ENCODE data around the gene FSD1L.

Gene FSD1L

DNA sequence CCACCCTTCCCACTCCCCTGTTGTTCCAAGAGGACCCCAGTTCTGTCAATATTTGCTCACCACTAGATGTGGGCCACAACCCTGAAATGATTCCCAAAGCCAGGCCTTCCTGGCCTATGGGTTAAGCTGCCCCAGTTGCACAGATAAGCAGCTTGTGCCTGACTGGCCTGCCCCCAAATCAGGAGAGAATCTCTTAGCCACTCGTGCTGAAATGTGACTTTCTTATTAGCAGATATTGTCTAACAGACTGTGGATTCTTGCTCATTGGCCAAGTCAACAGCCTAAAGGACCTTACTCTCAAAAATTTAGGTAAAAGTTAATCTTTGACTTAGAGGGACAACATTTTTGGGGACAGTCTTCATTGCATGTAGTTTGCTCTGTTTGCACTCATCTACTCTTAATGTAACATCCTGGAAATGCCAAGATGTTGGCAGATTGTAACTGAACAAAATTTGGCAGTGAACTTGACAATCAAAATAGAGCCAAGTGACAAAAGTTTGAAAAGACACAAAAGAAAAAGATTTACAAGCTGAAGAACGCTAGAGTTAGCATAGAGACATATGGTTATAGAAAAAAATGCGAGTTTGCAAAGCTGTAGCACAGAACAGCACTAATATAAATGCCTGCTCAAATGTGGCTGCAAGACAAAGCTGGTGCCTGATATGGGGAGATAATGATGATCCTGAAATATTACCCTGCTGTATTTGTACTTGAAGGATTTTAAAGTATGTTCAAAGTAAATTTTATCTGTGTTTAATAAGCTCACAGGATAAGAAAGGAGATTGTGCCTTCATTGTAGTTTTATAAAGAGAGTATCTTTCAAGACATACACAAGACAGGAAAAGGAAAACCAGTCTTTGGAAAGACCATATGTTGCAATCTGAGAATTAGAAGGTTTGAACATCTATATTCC lies 29.0 kb upstream of the FSD1L start:
- Histone ChIP-seq H3K9me3 (no peaks in the 10 kb centered on the region), H3K4me1 (ENCODE audit: control insufficient read depth in 1 of 2, insufficient read depth in 1 of 2, low read depth in 1 of 2, low read length in 1 of 2) (peaks cover 18 to 28% of the 10 kb centered on the region in 2 experiments), H3K36me3 (no peaks in the 10 kb centered on the region), H3K27ac (peak overlapping the region; percentile 53), H3K4me3 (ENCODE audit: low read depth in 1 of 2, low read length in 1 of 2) (no peak overlapping the region), H3K27me3 (no peaks in the 10 kb centered on the region)
- no peak for TF ChIP-seq CTCF (IDR thresholded peaks at IDR 0.05)

GRCh38 chr9:105419816-105420597 lies 27.8 kb upstream of the FSD1L start:
- TF ChIP-seq CTCF (IDR thresholded peaks at IDR 0.05): no peak
- H3K9me3 ChIP-seq: no peaks in the 10 kb centered on the region
- no peaks in the 10 kb centered on the region for H3K27me3 ChIP-seq
- no peaks in the 10 kb centered on the region for H3K36me3 ChIP-seq
- H3K4me3 ChIP-seq (ENCODE audit: low read depth in 1 of 2, low read length in 1 of 2): no peak overlapping the region
- peaks cover 18 to 28% of the 10 kb centered on the region in 2 experiments for H3K4me1 ChIP-seq (ENCODE audit: control insufficient read depth in 1 of 2, insufficient read depth in 1 of 2, low read depth in 1 of 2, low read length in 1 of 2)
- H3K27ac ChIP-seq: peak overlapping the region; percentile 53

DNA sequence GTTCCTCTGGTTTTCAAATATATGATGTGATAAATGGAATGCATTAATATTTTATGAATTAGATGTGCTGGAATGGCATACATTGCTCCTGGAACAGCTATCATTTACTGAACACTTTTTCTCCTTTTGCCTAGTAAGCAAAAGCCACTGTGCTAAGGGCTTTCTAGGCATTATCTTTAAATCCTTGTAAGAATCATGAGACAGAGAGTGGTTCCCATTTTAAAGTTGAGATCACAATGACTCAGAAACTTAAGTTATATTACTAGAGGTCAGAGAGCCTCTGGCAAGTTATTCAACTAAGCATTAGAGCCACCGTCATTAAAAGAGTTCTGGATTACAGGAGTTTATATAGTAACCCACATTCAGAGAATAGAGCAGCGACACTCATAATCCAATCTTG lies 26.7 kb upstream of the FSD1L start:
- Histone ChIP-seq H3K27ac (no peak overlapping the region), H3K4me3 (ENCODE audit: low read depth in 1 of 2, low read length in 1 of 2) (no peak overlapping the region), H3K9me3 (no peaks in the 10 kb centered on the region), H3K36me3 (no peaks in the 10 kb centered on the region), H3K4me1 (ENCODE audit: control insufficient read depth in 1 of 2, insufficient read depth in 1 of 2, low read depth in 1 of 2, low read length in 1 of 2) (peaks cover 18 to 25% of the 10 kb centered on the region in 2 experiments), H3K27me3 (no peaks in the 10 kb centered on the region)
- no peak for TF ChIP-seq CTCF (IDR thresholded peaks at IDR 0.05)

GRCh38 chr9:105421864-105422263 lies 26.0 kb upstream of the FSD1L start:
- H3K27ac ChIP-seq: no peak overlapping the region
- H3K36me3 ChIP-seq: no peaks in the 10 kb centered on the region
- no peaks in the 10 kb centered on the region for H3K27me3 ChIP-seq
- H3K9me3 ChIP-seq: no peaks in the 10 kb centered on the region
- no peak for TF ChIP-seq CTCF (IDR thresholded peaks at IDR 0.05)
- peaks cover 18 to 25% of the 10 kb centered on the region in 2 experiments for H3K4me1 ChIP-seq (ENCODE audit: control insufficient read depth in 1 of 2, insufficient read depth in 1 of 2, low read depth in 1 of 2, low read length in 1 of 2)
- no peak overlapping the region for H3K4me3 ChIP-seq (ENCODE audit: low read depth in 1 of 2, low read length in 1 of 2)

DNA sequence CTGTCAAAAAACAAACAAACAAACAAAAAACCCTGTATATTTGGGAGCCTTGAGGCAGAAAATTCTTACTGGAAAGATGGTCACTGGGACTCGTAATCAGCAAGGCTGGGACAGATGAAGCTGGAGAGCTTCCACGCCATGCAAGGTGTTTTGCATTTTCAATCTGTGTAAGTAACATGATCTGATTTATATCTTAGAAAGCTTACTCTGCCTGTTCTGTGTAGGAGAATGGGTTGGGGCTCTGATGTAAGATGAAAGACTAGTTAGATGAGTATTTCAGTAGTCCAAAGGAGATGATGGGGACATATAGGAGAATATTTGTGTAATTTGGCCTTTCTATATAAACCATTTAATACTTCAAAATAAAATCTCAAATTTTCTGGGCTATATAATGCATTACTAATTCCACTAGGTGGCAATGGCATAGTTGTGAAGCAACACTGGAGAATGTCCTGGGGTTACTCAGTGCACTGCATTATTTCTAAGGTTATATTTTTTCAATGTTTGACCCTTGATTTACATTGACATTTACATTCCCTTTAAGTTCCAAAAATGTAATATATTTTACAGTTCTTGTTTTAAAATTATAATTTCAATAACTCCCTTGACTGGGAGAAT lies 21.9 kb upstream of the FSD1L start:
- TF ChIP-seq CTCF (IDR thresholded peaks at IDR 0.05): no peak
- H3K4me3 ChIP-seq (ENCODE audit: low read depth in 1 of 2, low read length in 1 of 2): no peak overlapping the region
- H3K27ac ChIP-seq: no peak overlapping the region
- no peaks in the 10 kb centered on the region for H3K27me3 ChIP-seq
- no peaks in the 10 kb centered on the region for H3K36me3 ChIP-seq
- H3K9me3 ChIP-seq: no peaks in the 10 kb centered on the region
- H3K4me1 ChIP-seq (ENCODE audit: control insufficient read depth in 1 of 2, insufficient read depth in 1 of 2, low read depth in 1 of 2, low read length in 1 of 2): peaks cover 0 to 3% of the 10 kb centered on the region in 2 experiments

Measured in neutrophil (primary cell).